K562 (cell line): ENCODE data around the gene PHF1. TPM values are rescaled to one million over a fixed set of nuclear protein-coding genes. Genes with fewer than 3 reads are reported as not detected.

ENCODE experiments used
- E2F3 ChIP-seq: fragments of 250-450 bp; sonication (Bioruptor Pico); IDR thresholded peaks from 2 replicates; pipeline ENCODE4 v1.4.0; 2020; ENCODE audit warnings: mild to moderate bottlenecking
- HIVEP1 ChIP-seq: fragments of 250-450 bp; sonication (Bioruptor Pico); IDR thresholded peaks from 2 replicates; pipeline ENCODE4 v1.4.0; 2020; ENCODE audit warnings: mild to moderate bottlenecking
- HNRNPH1 ChIP-seq: fragments of 200-400 bp; formaldehyde crosslinking; optimal IDR thresholded peaks from 2 replicates; pipeline ENCODE3; 2017; ENCODE audit warnings: low read depth, mild to moderate bottlenecking, low read length, moderate library complexity
- MBD2 ChIP-seq: sonication (generic); IDR thresholded peaks from 2 replicates; pipeline ENCODE4 v1.6.1; 2016; ENCODE audit warnings: low read depth, borderline replicate concordance
- NCOA2 ChIP-seq, 2 experiments: fragments of 450-650 bp; IDR thresholded peaks; 2 replicates each; pipeline ENCODE4 v1.6.1; 2018; ENCODE audit warnings: mild to moderate bottlenecking in 2 of 2, moderate library complexity in 1 of 2; ENCODE audit not compliant: partially characterized antibody in 2 of 2
- NR3C1 ChIP-seq: sonication (generic); formaldehyde crosslinking; IDR thresholded peaks from 2 replicates; pipeline ENCODE4 v1.8.1; 2022; ENCODE audit warnings: missing genetic modification reagents
- OTX1 ChIP-seq: fragments of 450-650 bp; formaldehyde crosslinking; IDR thresholded peaks from 2 replicates; pipeline ENCODE4 v1.4.0; 2022; ENCODE audit warnings: mild to moderate bottlenecking
- RAD21 ChIP-seq, 2 experiments: fragments of 250-450 bp in 1 of 2; fragments of 450-650 bp in 1 of 2; sonication (Bioruptor Pico) in 1 of 2; formaldehyde crosslinking in 1 of 2; IDR thresholded peaks in 1 of 2; conservative IDR thresholded peaks in 1 of 2; 2 replicates each; pipeline versions ENCODE4 v1.4.0 to v1.8.0; 2020 to 2022; ENCODE audit warnings: mild to moderate bottlenecking in 2 of 2, moderate library complexity in 1 of 2
- SMARCA5 ChIP-seq: fragments of 450-650 bp; IDR thresholded peaks from 2 replicates; pipeline ENCODE4 v1.6.1; 2016
- TGIF2 ChIP-seq: sonication (generic); formaldehyde crosslinking; IDR thresholded peaks from 2 replicates; pipeline ENCODE4 v1.8.1; 2022; ENCODE audit warnings: mild to moderate bottlenecking, missing genetic modification reagents, moderate library complexity
- ZNF217 ChIP-seq: sonication (generic); formaldehyde crosslinking; IDR thresholded peaks from 2 replicates; pipeline ENCODE4 v1.8.0; 2022; ENCODE audit warnings: mild to moderate bottlenecking, missing genetic modification reagents
- polyA plus RNA-seq, 8 experiments: library from polyadenylated mRNA; depleted of rRNA in 4 of 8; stranded (reverse) in 5 of 8; unstranded in 3 of 8; fragments of >200 nt; fragmentation: Nextera tagmentation in 2 of 8; fragmentation: Illumina TruSeq in 1 of 8; extraction: Ambion mirVana in 2 of 8; extraction: Trizol in 1 of 8; gene quantifications; 2 replicates each; pipeline versions ENCODE4 v1.2.1 to v1.2.3, GENCODE V29; 2011 to 2014; ENCODE audit warnings: inconsistent platforms in 1 of 8, missing spikeins in 1 of 8
- total RNA-seq, 7 experiments: library from RNA; depleted of rRNA in 6 of 7; stranded (reverse); fragments of >200 nt in 6 of 7; fragmentation: Illumina TruSeq in 2 of 7; extraction: Trizol in 2 of 7; gene quantifications; 2 replicates each; pipeline versions ENCODE4 v1.2.1 to v1.2.3, GENCODE V29; 2011 to 2021; ENCODE audit warnings: low replicate concordance in 1 of 7
- TF ChIP-seq, protein P1 (sequence below): fragments of 250-450 bp; sonication (Bioruptor Pico); IDR thresholded peaks from 2 replicates; pipeline ENCODE4 v1.8.0; 2022; ENCODE audit warnings: inconsistent platforms, mild to moderate bottlenecking, moderate library complexity, borderline replicate concordance
- TF ChIP-seq, protein P2 (sequence below): fragments of 250-450 bp; sonication (Bioruptor Pico); IDR thresholded peaks from 2 replicates; pipeline ENCODE4 v1.4.0; 2020; ENCODE audit warnings: mild to moderate bottlenecking
- TF ChIP-seq, protein P3 (sequence below): fragments of 250-450 bp; sonication (Bioruptor Pico); IDR thresholded peaks from 2 replicates; pipeline ENCODE4 v1.4.0; 2020

Gene PHF1
- total and polyA plus RNA-seq, 9 of the 15 experiments (the other 6 are each of a cell fraction or from before 2014, with no cell fraction given): 3.7 to 64.2 (median 33.7) TPM

DNA sequence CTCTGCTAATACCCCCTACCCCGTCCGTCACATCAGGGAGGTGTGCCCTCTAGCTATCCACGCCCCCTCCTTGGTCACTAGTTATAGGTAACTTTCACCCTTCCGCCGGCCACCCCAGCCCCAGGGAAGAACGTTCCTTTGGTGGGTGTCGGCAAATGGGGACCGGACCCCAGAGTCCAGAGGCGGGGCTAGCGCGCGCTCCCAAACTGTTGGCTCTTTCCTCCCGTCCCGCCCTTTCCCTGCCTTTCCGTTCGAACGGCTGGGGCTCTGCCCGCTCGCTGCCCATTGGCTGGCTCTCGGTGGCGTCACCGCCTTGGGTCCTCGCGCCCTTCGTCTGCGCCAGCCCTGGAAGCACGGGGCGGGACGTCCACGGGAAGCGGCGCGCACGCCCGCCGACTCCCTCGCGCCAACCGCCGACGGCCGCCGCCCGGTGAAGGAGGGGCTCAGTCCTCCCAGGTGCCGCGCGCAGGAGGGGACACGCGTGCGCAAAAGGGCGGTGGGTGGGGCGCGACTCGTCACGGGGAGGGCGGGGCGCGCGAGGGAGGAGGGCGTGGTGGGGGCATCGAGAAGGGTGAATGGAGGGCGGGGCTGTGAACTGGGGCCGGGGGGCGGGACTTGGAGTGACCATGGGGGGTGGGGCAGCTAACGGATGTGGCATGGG lies 634 bp upstream of the PHF1 start (continued):
- TF ChIP-seq, protein P1, sequence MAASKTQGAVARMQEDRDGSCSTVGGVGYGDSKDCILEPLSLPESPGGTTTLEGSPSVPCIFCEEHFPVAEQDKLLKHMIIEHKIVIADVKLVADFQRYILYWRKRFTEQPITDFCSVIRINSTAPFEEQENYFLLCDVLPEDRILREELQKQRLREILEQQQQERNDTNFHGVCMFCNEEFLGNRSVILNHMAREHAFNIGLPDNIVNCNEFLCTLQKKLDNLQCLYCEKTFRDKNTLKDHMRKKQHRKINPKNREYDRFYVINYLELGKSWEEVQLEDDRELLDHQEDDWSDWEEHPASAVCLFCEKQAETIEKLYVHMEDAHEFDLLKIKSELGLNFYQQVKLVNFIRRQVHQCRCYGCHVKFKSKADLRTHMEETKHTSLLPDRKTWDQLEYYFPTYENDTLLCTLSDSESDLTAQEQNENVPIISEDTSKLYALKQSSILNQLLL (CRISPR knock-in tag): no peak
- TF ChIP-seq MBD2: peak; percentile 81; the same call in 1 of the 2 replicates
- no peak for TF ChIP-seq NCOA2 (IDR thresholded peaks at IDR 0.05; ENCODE audit: partially characterized antibody in 2 of 2)
- TF ChIP-seq RAD21 (CRISPR knock-in tag; conservative IDR thresholded peaks at IDR 0.05 in 1 of 2, IDR thresholded peaks at IDR 0.05 in 1 of 2): 0 out of 4 replicates have a peak, but pooled peaks of 1 of the 2 experiments have one; percentile 8
- TF ChIP-seq OTX1 (CRISPR knock-in tag): peak; percentile 83; the same call in 1 of the 2 replicates
- TF ChIP-seq TGIF2 (CRISPR knock-in tag): no peak; the same call in 1 of the 2 replicates
- TF ChIP-seq E2F3 (CRISPR knock-in tag): peak; percentile 96
- TF ChIP-seq, protein P2, sequence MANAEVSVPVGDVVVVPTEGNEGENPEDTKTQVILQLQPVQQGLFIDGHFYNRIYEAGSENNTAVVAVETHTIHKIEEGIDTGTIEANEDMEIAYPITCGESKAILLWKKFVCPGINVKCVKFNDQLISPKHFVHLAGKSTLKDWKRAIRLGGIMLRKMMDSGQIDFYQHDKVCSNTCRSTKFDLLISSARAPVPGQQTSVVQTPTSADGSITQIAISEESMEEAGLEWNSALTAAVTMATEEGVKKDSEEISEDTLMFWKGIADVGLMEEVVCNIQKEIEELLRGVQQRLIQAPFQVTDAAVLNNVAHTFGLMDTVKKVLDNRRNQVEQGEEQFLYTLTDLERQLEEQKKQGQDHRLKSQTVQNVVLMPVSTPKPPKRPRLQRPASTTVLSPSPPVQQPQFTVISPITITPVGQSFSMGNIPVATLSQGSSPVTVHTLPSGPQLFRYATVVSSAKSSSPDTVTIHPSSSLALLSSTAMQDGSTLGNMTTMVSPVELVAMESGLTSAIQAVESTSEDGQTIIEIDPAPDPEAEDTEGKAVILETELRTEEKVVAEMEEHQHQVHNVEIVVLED (CRISPR knock-in tag): peak; percentile 93
- TF ChIP-seq HIVEP1: no peak
- TF ChIP-seq NR3C1 (CRISPR knock-in tag): no peak
- TF ChIP-seq, protein P3, sequence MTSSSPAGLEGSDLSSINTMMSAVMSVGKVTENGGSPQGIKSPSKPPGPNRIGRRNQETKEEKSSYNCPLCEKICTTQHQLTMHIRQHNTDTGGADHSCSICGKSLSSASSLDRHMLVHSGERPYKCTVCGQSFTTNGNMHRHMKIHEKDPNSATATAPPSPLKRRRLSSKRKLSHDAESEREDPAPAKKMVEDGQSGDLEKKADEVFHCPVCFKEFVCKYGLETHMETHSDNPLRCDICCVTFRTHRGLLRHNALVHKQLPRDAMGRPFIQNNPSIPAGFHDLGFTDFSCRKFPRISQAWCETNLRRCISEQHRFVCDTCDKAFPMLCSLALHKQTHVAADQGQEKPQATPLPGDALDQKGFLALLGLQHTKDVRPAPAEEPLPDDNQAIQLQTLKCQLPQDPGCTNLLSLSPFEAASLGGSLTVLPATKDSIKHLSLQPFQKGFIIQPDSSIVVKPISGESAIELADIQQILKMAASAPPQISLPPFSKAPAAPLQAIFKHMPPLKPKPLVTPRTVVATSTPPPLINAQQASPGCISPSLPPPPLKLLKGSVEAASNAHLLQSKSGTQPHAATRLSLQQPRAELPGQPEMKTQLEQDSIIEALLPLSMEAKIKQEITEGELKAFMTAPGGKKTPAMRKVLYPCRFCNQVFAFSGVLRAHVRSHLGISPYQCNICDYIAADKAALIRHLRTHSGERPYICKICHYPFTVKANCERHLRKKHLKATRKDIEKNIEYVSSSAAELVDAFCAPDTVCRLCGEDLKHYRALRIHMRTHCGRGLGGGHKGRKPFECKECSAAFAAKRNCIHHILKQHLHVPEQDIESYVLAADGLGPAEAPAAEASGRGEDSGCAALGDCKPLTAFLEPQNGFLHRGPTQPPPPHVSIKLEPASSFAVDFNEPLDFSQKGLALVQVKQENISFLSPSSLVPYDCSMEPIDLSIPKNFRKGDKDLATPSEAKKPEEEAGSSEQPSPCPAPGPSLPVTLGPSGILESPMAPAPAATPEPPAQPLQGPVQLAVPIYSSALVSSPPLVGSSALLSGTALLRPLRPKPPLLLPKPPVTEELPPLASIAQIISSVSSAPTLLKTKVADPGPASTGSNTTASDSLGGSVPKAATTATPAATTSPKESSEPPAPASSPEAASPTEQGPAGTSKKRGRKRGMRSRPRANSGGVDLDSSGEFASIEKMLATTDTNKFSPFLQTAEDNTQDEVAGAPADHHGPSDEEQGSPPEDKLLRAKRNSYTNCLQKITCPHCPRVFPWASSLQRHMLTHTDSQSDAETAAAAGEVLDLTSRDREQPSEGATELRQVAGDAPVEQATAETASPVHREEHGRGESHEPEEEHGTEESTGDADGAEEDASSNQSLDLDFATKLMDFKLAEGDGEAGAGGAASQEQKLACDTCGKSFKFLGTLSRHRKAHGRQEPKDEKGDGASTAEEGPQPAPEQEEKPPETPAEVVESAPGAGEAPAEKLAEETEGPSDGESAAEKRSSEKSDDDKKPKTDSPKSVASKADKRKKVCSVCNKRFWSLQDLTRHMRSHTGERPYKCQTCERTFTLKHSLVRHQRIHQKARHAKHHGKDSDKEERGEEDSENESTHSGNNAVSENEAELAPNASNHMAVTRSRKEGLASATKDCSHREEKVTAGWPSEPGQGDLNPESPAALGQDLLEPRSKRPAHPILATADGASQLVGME (CRISPR knock-in tag): 0 out of 2 replicates have a peak, but pooled peaks have one; percentile 53
- no peak for TF ChIP-seq ZNF217
- no peak for TF ChIP-seq SMARCA5
- no peak for TF ChIP-seq HNRNPH1
